NCI-H774 (cell line): ENCODE results near the gene LYSMD3.

Source experiments
- DNase-seq: peaks from one replicate; lab custom pipeline; 2025; lab: John Stamatoyannopoulos, UW

Gene LYSMD3

GRCh38 chr5:90547072-90547536, 17.7 kb upstream of the LYSMD3 start:
- no peak for DNase-seq

GRCh38 chr5:90546216-90546837, 16.9 kb upstream of the LYSMD3 start:
- DNase-seq = no peak

- no peak for DNase-seq
Observed at GRCh38 chr5:90545511-90545910, 16.1 kb upstream of the LYSMD3 start.

- DNase-seq = no peak
Observed at GRCh38 chr5:90542827-90543519, 13.6 kb upstream of the LYSMD3 start.

- DNase-seq = no peak
Observed at GRCh38 chr5:90534922-90535321, 5.5 kb upstream of the LYSMD3 start.

DNA sequence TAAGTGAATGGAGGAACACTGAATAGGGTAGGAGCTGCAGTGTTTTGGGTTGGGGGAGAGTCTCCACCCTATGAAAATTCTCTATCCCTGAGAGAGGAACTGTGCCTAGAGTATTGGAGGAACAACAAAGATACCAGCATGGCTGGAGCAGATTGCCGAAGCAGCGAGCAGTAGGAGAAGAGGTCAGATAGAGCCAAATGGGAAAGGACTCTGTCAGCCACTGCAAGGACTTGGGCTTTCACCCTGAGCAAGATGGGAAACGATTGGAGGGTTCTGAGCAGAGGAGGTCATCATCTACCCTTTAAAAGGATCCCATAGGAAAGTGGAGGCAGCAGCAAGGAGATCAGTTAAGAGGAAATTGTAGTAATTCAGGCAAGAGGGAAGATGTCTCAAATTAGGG, 4.4 kb upstream of the LYSMD3 start:
- DNase-seq = no peak

- no peak for DNase-seq
Observed at GRCh38 chr5:90530736-90531487, 1.5 kb upstream of the LYSMD3 start.

DNA sequence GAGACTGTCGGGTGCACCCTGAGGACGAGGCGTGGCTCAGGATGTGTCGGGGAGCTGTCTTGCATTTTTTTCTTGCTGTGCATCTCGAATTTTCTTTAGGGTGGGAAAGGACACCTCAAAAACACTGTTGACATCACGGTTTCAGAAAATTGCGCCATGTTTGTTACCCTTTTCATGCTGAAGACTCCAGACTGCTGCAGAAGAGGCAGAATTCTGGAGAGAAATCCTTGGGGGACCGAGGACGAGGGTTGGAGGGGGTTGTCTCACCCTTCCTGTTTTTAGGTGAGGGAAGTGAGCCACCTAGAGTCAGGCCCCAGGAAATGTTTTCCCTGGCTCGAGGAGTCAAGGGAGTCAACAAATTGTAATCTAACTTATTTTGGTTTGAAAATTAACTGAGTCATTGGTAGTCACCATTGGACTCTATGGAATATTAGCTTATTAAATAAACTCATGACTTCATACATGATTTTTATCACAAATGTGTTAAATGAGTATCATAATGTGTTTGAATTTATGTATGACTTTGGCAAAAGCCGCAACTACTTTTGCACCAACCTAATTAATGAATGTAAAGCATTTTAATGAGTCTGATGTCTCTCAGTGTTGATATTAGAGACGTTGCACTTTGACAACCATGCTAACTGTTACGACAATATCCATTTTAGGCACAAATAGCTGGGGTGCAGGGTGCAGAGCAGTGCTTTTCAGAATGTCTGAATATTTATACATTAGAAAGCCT, 724 bp upstream of the LYSMD3 start:
- peak; percentile 69 for DNase-seq

DNA sequence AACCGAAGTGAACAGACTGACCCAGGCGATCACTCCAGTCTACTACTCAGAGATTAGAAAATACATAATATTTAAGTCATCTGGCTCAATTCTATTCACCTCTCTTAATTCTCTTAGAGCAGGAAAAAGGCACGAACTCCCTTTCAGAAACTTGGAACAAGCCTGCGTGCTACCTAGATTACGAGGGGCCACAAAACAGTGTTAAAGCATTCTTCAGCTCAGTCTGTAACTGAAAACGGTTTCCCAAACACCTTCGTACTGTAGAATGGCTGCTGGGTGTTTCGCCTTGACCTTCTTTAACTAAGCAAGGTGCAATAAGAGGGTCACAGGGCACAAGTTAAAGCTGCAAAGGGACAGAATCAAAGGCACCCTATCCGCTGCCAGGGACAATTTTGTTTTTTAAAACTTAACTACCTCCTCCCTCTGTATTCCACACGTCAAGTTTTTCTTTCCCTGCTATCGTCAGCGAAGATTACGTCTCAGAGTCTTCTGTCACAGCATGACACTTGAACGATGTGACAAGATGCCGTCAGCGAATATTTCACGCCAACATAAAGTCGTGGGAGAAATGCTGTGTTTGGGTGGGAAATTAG, 687 bp downstream of the LYSMD3 start:
- DNase-seq = no peak

GRCh38 chr5:90519081-90519480, 10.3 kb downstream of the LYSMD3 start:
- peak; percentile 51 for DNase-seq

- DNase-seq = peak; percentile 52
Observed at GRCh38 chr5:90518661-90519060, 10.7 kb downstream of the LYSMD3 start.

DNA sequence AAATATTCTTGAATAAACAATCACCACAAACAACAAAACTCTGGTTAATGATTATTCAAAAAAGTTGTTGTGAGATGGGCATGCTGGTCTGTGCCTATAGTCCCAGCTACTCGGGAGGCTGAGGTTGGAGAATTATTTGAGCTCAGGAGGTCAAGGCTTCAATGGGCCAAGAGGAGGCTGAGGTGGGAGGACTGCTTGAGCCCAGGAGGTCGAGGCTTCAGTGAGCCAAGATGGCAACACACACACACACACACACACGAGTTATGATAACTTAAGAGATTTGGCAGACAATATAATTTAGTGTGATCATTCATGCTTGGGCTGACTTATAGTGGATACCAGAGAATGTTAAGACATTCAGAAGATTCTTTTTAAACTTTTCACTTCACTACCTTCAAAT, 14.9 kb downstream of the LYSMD3 start:
- no peak for DNase-seq

DNA sequence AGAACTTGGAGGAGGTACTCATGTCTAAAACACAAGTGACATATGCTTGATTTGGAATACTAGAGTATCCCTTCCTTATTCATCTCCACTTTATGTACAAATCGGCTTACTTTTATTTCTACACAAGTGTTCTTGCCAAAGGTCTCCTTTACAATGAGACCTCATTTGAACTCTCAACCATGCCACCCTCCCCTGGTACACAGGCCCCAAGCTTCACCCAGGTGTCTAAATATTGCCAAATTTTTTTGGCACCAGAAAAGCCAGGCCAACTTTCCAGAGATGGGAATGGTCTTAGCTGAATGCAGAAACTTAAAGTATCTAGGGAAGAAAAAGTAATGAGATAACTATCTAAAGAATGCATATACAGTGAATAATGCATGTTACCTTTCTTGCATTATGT, 18.9 kb downstream of the LYSMD3 start:
- no peak for DNase-seq

- no peak for DNase-seq
Observed at GRCh38 chr5:90506221-90506620, 23.2 kb downstream of the LYSMD3 start.

DNA sequence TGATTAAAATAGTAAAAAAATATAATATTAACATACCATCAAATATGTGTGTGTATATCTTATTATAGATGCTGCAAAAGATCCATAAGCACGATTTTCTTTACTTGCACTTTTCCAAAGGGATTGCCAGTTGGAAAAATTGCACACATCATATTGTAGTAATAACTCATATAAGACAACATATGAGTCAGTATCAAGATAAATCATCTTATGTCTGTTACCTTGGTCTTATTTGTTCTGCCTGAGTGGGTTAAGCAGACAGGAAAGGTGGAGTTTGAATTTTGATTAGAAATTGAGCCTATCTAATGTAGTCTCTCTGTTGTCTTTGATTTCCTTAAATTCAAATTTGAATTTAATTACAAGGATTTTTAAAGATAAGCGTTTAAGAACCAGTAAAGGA, 24.6 kb downstream of the LYSMD3 start:
- no peak for DNase-seq

GRCh38 chr5:90503596-90503995, 25.8 kb downstream of the LYSMD3 start:
- no peak for DNase-seq

DNA sequence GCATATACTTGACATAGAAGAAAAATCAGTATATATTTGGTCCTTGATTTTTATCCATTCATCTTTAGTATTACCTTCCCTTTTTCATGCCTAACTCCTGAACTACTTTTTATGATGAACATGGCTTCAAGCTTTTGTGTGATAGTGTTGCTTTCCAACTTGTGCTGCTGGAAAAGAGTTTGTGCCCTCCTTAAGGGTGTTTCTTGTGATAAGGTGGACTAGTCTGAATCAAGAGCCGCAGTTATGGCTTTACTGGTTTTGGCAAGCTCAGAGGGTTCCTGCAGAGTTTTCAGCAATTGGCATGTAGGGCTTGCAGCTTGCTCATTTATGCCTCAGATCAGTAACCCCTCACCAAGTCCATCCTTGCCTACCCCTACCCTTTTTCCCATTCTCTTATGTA, 34.2 kb downstream of the LYSMD3 start:
- DNase-seq = no peak

DNA sequence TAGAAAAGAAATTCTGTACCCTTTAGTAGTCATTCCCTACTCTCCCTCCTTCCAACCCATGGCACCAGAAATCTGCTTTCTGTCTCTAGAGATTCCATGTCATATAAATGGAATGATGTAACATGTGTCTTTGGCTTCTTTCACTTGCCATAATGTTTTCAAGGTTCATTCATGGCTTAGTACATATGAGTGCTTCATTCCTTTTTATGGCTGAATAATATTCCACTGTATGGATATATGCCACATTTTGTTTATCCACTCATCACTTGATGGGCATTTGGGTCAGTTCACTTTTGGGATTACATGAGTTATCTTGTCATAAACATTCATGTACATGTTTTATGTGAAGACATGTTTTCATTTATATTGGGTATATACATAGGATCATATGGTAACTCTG, 35.3 kb downstream of the LYSMD3 start:
- DNase-seq = no peak

GRCh38 chr5:90488791-90489190, 40.6 kb downstream of the LYSMD3 start:
- DNase-seq = no peak

DNA sequence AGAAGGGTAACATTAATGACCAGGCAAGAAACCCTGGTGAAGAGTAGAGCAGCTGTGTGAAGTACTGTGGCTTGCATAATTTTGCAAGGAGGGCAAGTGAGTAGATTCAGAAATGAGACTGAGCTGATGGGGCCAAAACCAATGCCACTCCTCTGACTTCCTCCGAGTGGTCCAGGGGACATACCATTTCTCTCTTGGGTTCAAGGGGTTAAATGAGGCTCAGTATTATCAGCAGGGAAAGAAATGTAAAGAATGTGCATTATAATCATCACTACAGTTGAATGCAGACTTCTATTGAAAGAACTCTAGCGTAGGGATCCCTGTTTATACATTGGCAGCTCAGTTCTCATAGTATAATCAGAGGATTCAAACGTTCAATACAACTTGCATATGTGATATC, 44.8 kb downstream of the LYSMD3 start:
- DNase-seq = no peak

GRCh38 chr5:90483206-90483605, 46.2 kb downstream of the LYSMD3 start:
- DNase-seq = no peak

GRCh38 chr5:90480699-90481098, 48.7 kb downstream of the LYSMD3 start:
- DNase-seq = no peak
